Right renal pelvis (tissue), 4 donors: ENCODE measurements around the gene TTLL6. TPM values are rescaled to one million over a fixed set of nuclear protein-coding genes. Genes with fewer than 3 reads are reported as not detected.
"Not testable (repeated sequence)": the region's sequence is repeated elsewhere in the genome, so short reads cannot be mapped to it uniquely, and the experiment has no call there.

Source experiments
- DNase-seq, 4 donors: peaks; one replicate each; pipeline ENCODE4 v3.0.0-alpha.2; 2013; ENCODE audit warnings: low read depth in 4 of 4, low spot score in 3 of 4, missing footprints in 1 of 4
- polyA plus RNA-seq, 4 donors: library from polyadenylated mRNA; unstranded; fragments of 120-200 nt; gene quantifications; one replicate each; pipeline ENCODE4 v1.2.1, GENCODE V29; 2013; ENCODE audit not compliant: insufficient read length in 4 of 4

TTLL6 gene
- polyA plus RNA-seq, 4 donors = 0.35 to 0.50 (median 0.43) TPM

- DNase-seq = no peak
These were observed 90.7 kb downstream of the TTLL6 start for GRCh38 chr17:48726114-48726915.

GRCh38 chr17:48725288-48726064 is 91.6 kb downstream of the TTLL6 start:
- DNase-seq = no peak

DNA sequence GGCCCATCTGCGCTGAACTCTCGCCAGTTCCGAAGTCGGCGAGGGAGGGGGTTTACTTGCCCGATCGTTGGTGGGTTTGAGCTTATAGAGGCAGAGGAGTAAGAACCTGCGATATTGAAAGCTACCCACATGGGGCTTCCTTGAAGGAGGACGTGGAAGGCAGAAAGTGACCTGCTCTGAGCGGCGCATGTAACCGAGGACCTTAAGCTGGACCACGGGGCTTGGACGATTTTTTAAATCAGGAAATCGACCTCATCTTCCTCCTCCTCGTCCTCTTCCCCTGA is 92.1 kb downstream of the TTLL6 start:
- DNase-seq = no peak

- peak in 2 of 4 donors; percentile 80 to 82 for DNase-seq
These were observed 92.6 kb downstream of the TTLL6 start for GRCh38 chr17:48724251-48725003.

GRCh38 chr17:48723423-48724250 is 93.4 kb downstream of the TTLL6 start:
- DNase-seq = no peak

DNA sequence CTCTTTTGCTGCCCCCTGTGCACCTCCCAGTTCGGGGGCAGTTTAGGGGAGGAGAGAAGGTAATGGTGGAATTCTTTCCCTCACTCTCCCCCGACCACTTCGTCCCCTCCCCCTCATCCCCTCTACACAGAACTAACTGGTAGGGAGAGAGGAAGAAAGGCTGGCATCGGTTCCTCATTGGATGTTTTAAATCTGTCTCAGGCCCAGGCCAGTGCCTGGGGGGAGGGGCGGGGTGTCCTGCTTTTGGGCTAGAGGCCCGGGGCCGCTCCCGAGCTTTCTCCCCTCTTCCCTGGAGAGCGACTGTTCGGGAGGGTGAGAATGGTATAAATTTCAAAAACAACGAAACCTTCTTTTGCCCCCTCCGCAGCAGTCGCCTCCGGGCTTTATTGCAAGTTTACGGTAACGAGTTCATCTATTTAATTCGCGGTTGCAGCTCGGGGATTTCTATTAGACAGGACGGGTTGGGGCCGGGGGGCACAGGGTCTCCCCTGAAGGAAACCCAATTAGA is 94.1 kb downstream of the TTLL6 start, which contains the start of gene PRAC2:
Gene PRAC2, plus strand, starts transcription at position 271 of the 508 bp plus-strand sequence. CDS start 1,226 bp downstream, outside the sequence.
- DNase-seq = no peak

- DNase-seq = no peak
These were observed 94.7 kb downstream of the TTLL6 start, which contains the start of gene PRAC1 for GRCh38 chr17:48722201-48722907. PRAC1 (minus strand) TSS chr17:48722518; CDS start chr17:48722392, 126 bp downstream.

DNA sequence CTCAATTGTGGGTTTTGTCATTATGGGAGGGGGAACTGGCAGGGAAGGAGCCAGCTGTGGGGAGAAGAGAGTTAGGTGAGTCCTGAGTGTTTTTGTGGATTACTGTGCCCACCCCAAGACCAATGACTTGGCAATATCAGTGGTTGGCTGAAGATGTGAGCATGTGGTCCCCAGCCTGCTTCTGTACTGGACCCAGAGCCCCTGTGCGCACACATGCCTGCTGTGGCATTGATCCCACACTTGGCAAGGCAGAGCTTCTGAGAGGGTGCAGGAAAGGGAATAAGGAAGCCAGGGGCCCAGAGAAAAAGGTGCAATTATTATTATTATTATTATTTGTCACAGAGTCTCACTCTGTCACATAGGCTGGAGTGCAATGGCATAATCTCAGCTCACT is 96.0 kb downstream of the TTLL6 start:
- no peak for DNase-seq

GRCh38 chr17:48720266-48721008 is 96.6 kb downstream of the TTLL6 start:
- no peak for DNase-seq

GRCh38 chr17:48719642-48720265 is 97.3 kb downstream of the TTLL6 start:
- no peak for DNase-seq

- no peak for DNase-seq
These were observed 98.0 kb downstream of the TTLL6 start for GRCh38 chr17:48718761-48719641.

- DNase-seq = no peak
These were observed 98.7 kb downstream of the TTLL6 start for GRCh38 chr17:48718227-48718760.

DNA sequence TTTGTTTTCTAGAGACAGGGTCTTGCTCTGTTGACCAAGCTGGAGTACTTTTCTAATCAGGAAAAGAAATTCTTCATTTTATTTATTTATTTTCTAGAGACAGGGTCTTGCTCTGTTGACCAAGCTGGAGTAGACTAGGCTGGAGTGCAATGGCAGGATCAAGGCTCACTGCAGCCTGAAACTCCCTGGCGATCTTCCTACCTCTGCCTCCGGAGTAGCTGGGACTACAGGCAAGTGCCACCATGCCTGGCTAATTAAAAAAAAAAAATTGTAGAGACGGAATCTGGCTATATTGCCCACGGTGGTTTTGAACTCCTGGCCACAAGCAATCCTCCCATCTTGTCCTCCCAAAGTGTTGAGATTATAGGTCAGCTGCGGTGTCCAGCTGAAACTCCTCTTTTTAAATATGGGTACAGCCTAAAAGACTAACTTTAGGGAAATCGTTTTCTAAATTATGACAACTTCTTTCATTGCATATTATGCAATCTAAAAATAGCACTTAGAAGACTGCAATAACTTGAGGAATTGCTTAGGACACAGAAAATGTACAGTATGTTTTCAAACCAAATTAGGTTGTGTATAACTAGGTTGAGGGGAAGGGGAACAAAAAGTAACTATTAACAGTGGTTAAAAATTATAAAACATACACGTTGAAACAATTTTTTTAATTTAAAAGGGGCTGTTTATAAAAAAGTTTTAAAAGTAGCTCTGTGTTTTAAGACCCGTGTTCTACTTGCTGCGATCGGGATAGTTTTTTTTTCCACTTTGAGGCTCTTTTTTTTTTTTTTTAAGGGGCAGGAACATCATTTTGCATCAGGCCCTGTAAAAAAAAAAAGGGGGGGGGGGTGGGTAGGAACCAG is 99.4 kb downstream of the TTLL6 start:
- no peak for DNase-seq

GRCh38 chr17:48716549-48716948 is 100.5 kb downstream of the TTLL6 start:
- not testable (repeated sequence) for DNase-seq

GRCh38 chr17:48715496-48716399 is 101.3 kb downstream of the TTLL6 start:
- no peak for DNase-seq
